H9 (cell line): Measurements from ENCODE around the gene KIAA1549. TPM values are rescaled to one million over a fixed set of nuclear protein-coding genes. Genes with fewer than 3 reads are reported as not detected.

Experiments used
- DNase-seq: peaks from one replicate; pipeline ENCODE4 v3.0.0-alpha.2; 2017
- H2AFZ ChIP-seq: one replicate; pipeline ENCODE4 v1.6.1; 2013; ENCODE audit warnings: mild to moderate bottlenecking, low read length, control low read depth, moderate library complexity
- H2AK5ac ChIP-seq: 2 replicates; pipeline ENCODE4 v1.6.1; 2013; ENCODE audit warnings: low read length, control low read depth, mixed read lengths; ENCODE audit not compliant: insufficient read length
- H2BK120ac ChIP-seq: one replicate; pipeline ENCODE4 v1.6.1; 2013; ENCODE audit warnings: low read depth, mild to moderate bottlenecking, low read length, control low read depth, inconsistent platforms; ENCODE audit not compliant: poor library complexity, severe bottlenecking
- H2BK12ac ChIP-seq: 2 replicates; pipeline ENCODE4 v1.6.1; 2013; ENCODE audit warnings: low read length, control low read depth, mixed read lengths, low read depth; ENCODE audit not compliant: insufficient read length
- H2BK15ac ChIP-seq: 2 replicates; pipeline ENCODE4 v1.6.1; 2013; ENCODE audit warnings: low read depth, low read length, control low read depth
- H2BK20ac ChIP-seq: one replicate; pipeline ENCODE4 v1.6.1; 2013; ENCODE audit warnings: low read depth, mild to moderate bottlenecking, low read length, control low read depth, inconsistent platforms; ENCODE audit not compliant: poor library complexity, severe bottlenecking
- H2BK5ac ChIP-seq: 2 replicates; pipeline ENCODE4 v1.6.1; 2013; ENCODE audit warnings: low read length, control low read depth, mixed read lengths; ENCODE audit not compliant: insufficient read length
- H3K14ac ChIP-seq: 2 replicates; pipeline ENCODE4 v1.6.1; 2013; ENCODE audit warnings: low read length, control low read depth; ENCODE audit not compliant: insufficient read depth
- H3K18ac ChIP-seq: 2 replicates; pipeline ENCODE4 v1.6.1; 2013; ENCODE audit warnings: low read depth, mild to moderate bottlenecking, mixed read lengths, low read length, control low read depth; ENCODE audit not compliant: insufficient read length
- H3K23ac ChIP-seq: 2 replicates; pipeline ENCODE4 v1.6.1; 2013; ENCODE audit warnings: low read length, control low read depth, mixed read lengths, low read depth; ENCODE audit not compliant: insufficient read length
- H3K23me2 ChIP-seq: 2 replicates; pipeline ENCODE4 v1.6.1; 2013; ENCODE audit warnings: low read depth, mild to moderate bottlenecking, mixed read lengths, low read length, control low read depth; ENCODE audit not compliant: insufficient read length, poor library complexity, severe bottlenecking
- H3K27ac ChIP-seq: 2 replicates; pipeline ENCODE4 v1.5.1; 2013; ENCODE audit warnings: low read length, control low read depth, mixed read lengths, low read depth; ENCODE audit not compliant: insufficient read length
- H3K27me3 ChIP-seq: 2 replicates; pipeline ENCODE4 v1.6.1; 2013; ENCODE audit warnings: low read length, control low read depth, inconsistent platforms; ENCODE audit not compliant: insufficient read depth
- H3K4ac ChIP-seq: 2 replicates; pipeline ENCODE4 v1.6.1; 2013; ENCODE audit warnings: low read depth, mild to moderate bottlenecking, control low read depth, inconsistent platforms, low read length, moderate library complexity
- H3K4me1 ChIP-seq: 2 replicates; pipeline ENCODE4 v1.6.1; 2013; ENCODE audit warnings: low read length, control low read depth, inconsistent platforms; ENCODE audit not compliant: insufficient read depth
- H3K4me2 ChIP-seq: 2 replicates; pipeline ENCODE4 v1.6.1; 2013; ENCODE audit warnings: low read length, control low read depth, mixed read lengths; ENCODE audit not compliant: insufficient read length, insufficient read depth
- H3K56ac ChIP-seq: 2 replicates; pipeline ENCODE4 v1.6.1; 2013; ENCODE audit warnings: low read depth, mild to moderate bottlenecking, mixed read lengths, low read length, control low read depth; ENCODE audit not compliant: insufficient read length
- H3K79me1 ChIP-seq: 2 replicates; pipeline ENCODE4 v1.6.1; 2013; ENCODE audit warnings: low read depth, mild to moderate bottlenecking, moderate library complexity, low read length, control low read depth, inconsistent platforms; ENCODE audit not compliant: insufficient read depth, poor library complexity, severe bottlenecking
- H3K79me2 ChIP-seq: 2 replicates; pipeline ENCODE4 v1.6.1; 2013; ENCODE audit warnings: low read length, control low read depth, inconsistent platforms; ENCODE audit not compliant: insufficient read depth
- H3K9ac ChIP-seq: 2 replicates; pipeline ENCODE4 v1.6.1; 2013; ENCODE audit warnings: low read length, control low read depth, mixed read lengths; ENCODE audit not compliant: insufficient read length; ENCODE audit errors: extremely low read depth
- H3K9me3 ChIP-seq: one replicate; pipeline ENCODE4 v1.6.1; 2013; ENCODE audit warnings: low read depth, low read length, inconsistent platforms; ENCODE audit not compliant: control insufficient read depth
- H3T11ph ChIP-seq: one replicate; pipeline ENCODE4 v1.6.1; 2013; ENCODE audit warnings: mild to moderate bottlenecking, low read length, control low read depth, inconsistent platforms
- H4K20me1 ChIP-seq: one replicate; pipeline ENCODE4 v1.6.1; 2013; ENCODE audit not compliant: control insufficient read depth, insufficient read length, insufficient read depth
- H4K5ac ChIP-seq: 2 replicates; pipeline ENCODE4 v1.6.1; 2013; ENCODE audit warnings: low read depth, mild to moderate bottlenecking, mixed read lengths, low read length, control low read depth; ENCODE audit not compliant: insufficient read length
- H4K8ac ChIP-seq: replicated peaks from 2 replicates; pipeline ENCODE4 v1.6.1; 2013; ENCODE audit warnings: low read length, control low read depth, mixed read lengths, low read depth; ENCODE audit not compliant: insufficient read length
- H4K91ac ChIP-seq: 2 replicates; pipeline ENCODE4 v1.6.1; 2013; ENCODE audit warnings: low read depth, mild to moderate bottlenecking, moderate library complexity, mixed read lengths, low read length, control low read depth; ENCODE audit not compliant: insufficient read length
- H3K27ac Mint-ChIP-seq, 3 experiments: 2 replicates in 2 of 3; 3 replicates in 1 of 3; pipeline ENCODE4 v1.8.0; 2020 to 2021; ENCODE audit warnings: mixed read lengths in 3 of 3, mild to moderate bottlenecking in 1 of 3, moderate library complexity in 1 of 3
- H3K27me3 Mint-ChIP-seq: 2 replicates; pipeline ENCODE4 v1.8.0; 2021; ENCODE audit warnings: low read depth, mild to moderate bottlenecking, moderate library complexity, mixed read lengths
- H3K36me3 Mint-ChIP-seq, 3 experiments: 2 replicates in 2 of 3; 3 replicates in 1 of 3; pipeline ENCODE4 v1.8.0; 2020 to 2021; ENCODE audit warnings: low read depth in 3 of 3, mixed read lengths in 3 of 3; ENCODE audit not compliant: insufficient read depth in 1 of 3
- H3K4me1 Mint-ChIP-seq, 2 experiments: 2 replicates each; pipeline ENCODE4 v1.8.0; 2020; ENCODE audit warnings: mixed read lengths in 2 of 2
- H3K4me3 Mint-ChIP-seq, 2 experiments: 2 replicates in 1 of 2; 3 replicates in 1 of 2; pipeline ENCODE4 v1.8.0; 2020 to 2021; ENCODE audit warnings: mild to moderate bottlenecking in 2 of 2, mixed read lengths in 2 of 2, moderate library complexity in 1 of 2
- H3K9me3 Mint-ChIP-seq, 2 experiments: 2 replicates in 1 of 2; 3 replicates in 1 of 2; pipeline ENCODE4 v1.8.0; 2020; ENCODE audit warnings: mild to moderate bottlenecking in 2 of 2, mixed read lengths in 2 of 2, moderate library complexity in 1 of 2
- WGBS: extraction: QIAGEN DNeasy Blood & Tissue Kit; methylation state at CpG from one replicate; pipeline ENCODE4 v1.1.7; 2013; ENCODE audit warnings: missing lambda C conversion rate, low lambda C conversion rate, mixed read lengths; ENCODE audit not compliant: insufficient read length; ENCODE audit errors: extremely low coverage; 5-methylcytosine and 5-hydroxymethylcytosine counted together
- total RNA-seq: library from RNA; stranded (reverse); gene quantifications from 2 replicates; pipeline ENCODE4 v1.2.1, GENCODE V29; 2021
- TF ChIP-seq, protein P1 (sequence below): fragments of 200-600 bp; sonication (generic); conservative IDR thresholded peaks from 3 replicates; pipeline ENCODE4 v1.8.0; 2021; ENCODE audit warnings: antibody characterized with exemption, mild to moderate bottlenecking

Gene KIAA1549
- total RNA-seq, 1 experiment from 2014 or later: 11.9 TPM

DNA sequence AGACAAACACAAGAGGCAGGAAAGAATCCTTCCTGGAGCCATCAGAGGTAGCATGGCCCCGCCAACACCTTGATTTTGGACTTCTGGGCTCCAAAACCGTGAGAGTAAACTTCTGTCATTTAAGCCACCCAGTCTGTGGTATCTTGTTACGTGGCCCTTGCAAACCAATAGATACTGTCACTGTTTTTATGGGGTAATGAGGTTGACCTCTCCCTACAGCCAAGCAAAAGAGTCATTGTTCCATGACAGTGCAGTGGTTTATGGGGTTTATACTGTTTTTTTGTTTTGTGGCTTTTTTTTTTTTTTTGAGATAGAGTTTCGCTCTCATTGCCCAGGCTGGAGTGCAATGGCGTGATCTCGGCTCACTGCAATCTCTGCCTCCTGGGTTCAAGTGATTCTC lies 32.8 kb downstream of the KIAA1549 start:
- Histone ChIP-seq H4K20me1 (no peaks in the 10 kb centered on the region), H3K4me2 (no peak overlapping the region), H3K56ac (no peak overlapping the region), H3K14ac (no peak overlapping the region), H3K27me3 (no peaks in the 10 kb centered on the region), H3K18ac (no peak overlapping the region), H3K9ac (no peak overlapping the region), H3K27ac (no peak overlapping the region), H4K91ac (no peak overlapping the region), H2BK12ac (no peak overlapping the region), H3T11ph (no peak overlapping the region), H4K8ac (no peak overlapping the region), H3K4me1 (peaks cover 4% of the 10 kb centered on the region; the same call in 1 of the 2 replicates), H3K79me2 (no peaks in the 10 kb centered on the region; the same call in 1 of the 2 replicates), H2AK5ac (no peak overlapping the region), H2BK15ac (no peak overlapping the region), H3K23ac (no peak overlapping the region), H4K5ac (no peak overlapping the region), H3K79me1 (no peaks in the 10 kb centered on the region), H2BK120ac (no peak overlapping the region), H3K23me2 (no peaks in the 10 kb centered on the region), H2BK20ac (no peak overlapping the region), H2BK5ac (no peak overlapping the region), H2AFZ (no peak overlapping the region), H3K9me3 (no peaks in the 10 kb centered on the region), H3K4ac (no peak overlapping the region)
- peak overlapping the region in 1 of 3 experiments; percentile 4; a peak in 1 of 7 replicates for H3K27ac Mint-ChIP-seq
- H3K36me3 Mint-ChIP-seq: no peaks in the 10 kb centered on the region
- H3K9me3 Mint-ChIP-seq: no peaks in the 10 kb centered on the region
- TF ChIP-seq, protein P1, sequence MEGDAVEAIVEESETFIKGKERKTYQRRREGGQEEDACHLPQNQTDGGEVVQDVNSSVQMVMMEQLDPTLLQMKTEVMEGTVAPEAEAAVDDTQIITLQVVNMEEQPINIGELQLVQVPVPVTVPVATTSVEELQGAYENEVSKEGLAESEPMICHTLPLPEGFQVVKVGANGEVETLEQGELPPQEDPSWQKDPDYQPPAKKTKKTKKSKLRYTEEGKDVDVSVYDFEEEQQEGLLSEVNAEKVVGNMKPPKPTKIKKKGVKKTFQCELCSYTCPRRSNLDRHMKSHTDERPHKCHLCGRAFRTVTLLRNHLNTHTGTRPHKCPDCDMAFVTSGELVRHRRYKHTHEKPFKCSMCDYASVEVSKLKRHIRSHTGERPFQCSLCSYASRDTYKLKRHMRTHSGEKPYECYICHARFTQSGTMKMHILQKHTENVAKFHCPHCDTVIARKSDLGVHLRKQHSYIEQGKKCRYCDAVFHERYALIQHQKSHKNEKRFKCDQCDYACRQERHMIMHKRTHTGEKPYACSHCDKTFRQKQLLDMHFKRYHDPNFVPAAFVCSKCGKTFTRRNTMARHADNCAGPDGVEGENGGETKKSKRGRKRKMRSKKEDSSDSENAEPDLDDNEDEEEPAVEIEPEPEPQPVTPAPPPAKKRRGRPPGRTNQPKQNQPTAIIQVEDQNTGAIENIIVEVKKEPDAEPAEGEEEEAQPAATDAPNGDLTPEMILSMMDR: no peak
- no CpG with 5 or more reads among the region's 6 CpGs for WGBS
- peaks cover 20 to 37% of the 10 kb centered on the region in 2 experiments for H3K4me1 Mint-ChIP-seq
- no peak overlapping the region for H3K4me3 Mint-ChIP-seq
- H3K27me3 Mint-ChIP-seq: no peaks in the 10 kb centered on the region
- DNase-seq: no peak
